Glomerular visceral epithelial cell (primary cell): ENCODE results near the gene KRT73.

Experiments
- DNase-seq: peaks from one replicate; pipeline ENCODE4 v3.0.0-alpha.2; 2016; ENCODE audit errors: extremely low spot score

Gene KRT73

GRCh38 chr12:52645982-52646381 lies 27.6 kb upstream of the KRT73 start:
- DNase-seq, result no peak

GRCh38 chr12:52645120-52645761 lies 26.9 kb upstream of the KRT73 start:
- DNase-seq, result no peak

- DNase-seq, result no peak
These were observed 25.7 kb upstream of the KRT73 start for GRCh38 chr12:52644078-52644415.

- DNase-seq, result no peak
These were observed 25.1 kb upstream of the KRT73 start for GRCh38 chr12:52643233-52644077.

- no peak for DNase-seq
These were observed 23.1 kb upstream of the KRT73 start for GRCh38 chr12:52641468-52641867.

GRCh38 chr12:52637299-52637698 lies 18.9 kb upstream of the KRT73 start:
- no peak for DNase-seq

- DNase-seq, result no peak
These were observed 18.4 kb upstream of the KRT73 start for GRCh38 chr12:52636592-52637258.

- no peak for DNase-seq
These were observed 17.8 kb upstream of the KRT73 start for GRCh38 chr12:52636189-52636588.

- no peak for DNase-seq
These were observed 16.1 kb upstream of the KRT73 start for GRCh38 chr12:52634266-52635056.

- DNase-seq, result no peak
These were observed 15.0 kb upstream of the KRT73 start for GRCh38 chr12:52633383-52633782.

- DNase-seq, result no peak
These were observed 14.3 kb upstream of the KRT73 start for GRCh38 chr12:52632656-52633055.

GRCh38 chr12:52631676-52632459 lies 13.5 kb upstream of the KRT73 start:
- DNase-seq, result no peak

- no peak for DNase-seq
These were observed 12.9 kb upstream of the KRT73 start for GRCh38 chr12:52631264-52631663.

- no peak for DNase-seq
These were observed 12.3 kb upstream of the KRT73 start for GRCh38 chr12:52630599-52631200.

GRCh38 chr12:52630008-52630500 lies 11.7 kb upstream of the KRT73 start:
- DNase-seq, result no peak

- no peak for DNase-seq
These were observed 11.1 kb upstream of the KRT73 start for GRCh38 chr12:52629281-52630007.

- no peak for DNase-seq
These were observed 10.5 kb upstream of the KRT73 start for GRCh38 chr12:52628841-52629240.

GRCh38 chr12:52628111-52628507 lies 9.8 kb upstream of the KRT73 start:
- no peak for DNase-seq

GRCh38 chr12:52627395-52628110 lies 9.2 kb upstream of the KRT73 start:
- no peak for DNase-seq
